Endothelial cell of umbilical vein (primary cell): ENCODE measurements around the gene CLDN2.

Source experiments
- FOS ChIP-seq: IDR thresholded peaks from 2 replicates; pipeline ENCODE4 v1.6.1; 2011; ENCODE audit warnings: mild to moderate bottlenecking, low read length, moderate library complexity, borderline replicate concordance; ENCODE audit not compliant: insufficient read depth
- MYC ChIP-seq: IDR thresholded peaks from one replicate; pipeline ENCODE4 v1.6.1; 2011; ENCODE audit warnings: mild to moderate bottlenecking, low read depth, low read length
- POLR2A ChIP-seq: IDR thresholded peaks from 2 replicates; pipeline ENCODE4 v1.6.1; 2012; ENCODE audit warnings: low read depth, mild to moderate bottlenecking, control low read depth, low read length
- POLR2AphosphoS5 ChIP-seq: IDR thresholded peaks from 2 replicates; pipeline ENCODE4 v1.6.1; 2012; ENCODE audit warnings: low read depth, mild to moderate bottlenecking, control low read depth, low read length, moderate library complexity; ENCODE audit not compliant: insufficient read depth
- TF ChIP-seq, protein P1 (sequence below), 2 donors: IDR thresholded peaks; 1 replicate in 1 of 2; 2 replicates in 1 of 2; pipeline ENCODE4 v1.5.1; 2011; ENCODE audit warnings: low read length in 2 of 2, mild to moderate bottlenecking in 2 of 2, moderate library complexity in 2 of 2, control low read depth in 1 of 2, inconsistent platforms in 1 of 2, low read depth in 1 of 2; ENCODE audit not compliant: insufficient read depth in 1 of 2; ENCODE audit errors: extremely low read depth in 1 of 2

DNA sequence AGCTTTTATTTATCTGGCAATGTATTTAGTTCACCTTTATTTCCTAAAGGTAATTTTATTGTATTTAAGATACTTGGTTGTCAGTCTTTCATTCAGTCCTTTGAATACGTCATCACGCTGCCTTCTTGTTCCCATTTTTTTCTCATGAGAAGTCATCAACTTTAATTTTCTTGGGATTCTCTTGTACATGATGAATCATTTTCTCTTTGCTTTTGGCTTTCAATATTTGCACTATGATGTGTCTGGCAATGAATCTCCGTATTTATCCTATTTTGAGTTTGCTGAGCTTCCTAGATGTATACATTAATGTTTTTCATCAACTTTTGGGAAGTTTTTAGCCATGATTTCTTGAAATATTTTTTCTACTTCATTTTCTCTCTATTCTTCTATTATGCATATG lies 28.4 kb downstream of the CLDN2 start:
- no peak for TF ChIP-seq POLR2A
- TF ChIP-seq FOS, result no peak
- TF ChIP-seq, protein P1, sequence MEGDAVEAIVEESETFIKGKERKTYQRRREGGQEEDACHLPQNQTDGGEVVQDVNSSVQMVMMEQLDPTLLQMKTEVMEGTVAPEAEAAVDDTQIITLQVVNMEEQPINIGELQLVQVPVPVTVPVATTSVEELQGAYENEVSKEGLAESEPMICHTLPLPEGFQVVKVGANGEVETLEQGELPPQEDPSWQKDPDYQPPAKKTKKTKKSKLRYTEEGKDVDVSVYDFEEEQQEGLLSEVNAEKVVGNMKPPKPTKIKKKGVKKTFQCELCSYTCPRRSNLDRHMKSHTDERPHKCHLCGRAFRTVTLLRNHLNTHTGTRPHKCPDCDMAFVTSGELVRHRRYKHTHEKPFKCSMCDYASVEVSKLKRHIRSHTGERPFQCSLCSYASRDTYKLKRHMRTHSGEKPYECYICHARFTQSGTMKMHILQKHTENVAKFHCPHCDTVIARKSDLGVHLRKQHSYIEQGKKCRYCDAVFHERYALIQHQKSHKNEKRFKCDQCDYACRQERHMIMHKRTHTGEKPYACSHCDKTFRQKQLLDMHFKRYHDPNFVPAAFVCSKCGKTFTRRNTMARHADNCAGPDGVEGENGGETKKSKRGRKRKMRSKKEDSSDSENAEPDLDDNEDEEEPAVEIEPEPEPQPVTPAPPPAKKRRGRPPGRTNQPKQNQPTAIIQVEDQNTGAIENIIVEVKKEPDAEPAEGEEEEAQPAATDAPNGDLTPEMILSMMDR (IDR thresholded peaks at IDR 0.05; ENCODE audit: extremely low read depth in 1 of 2, insufficient read depth in 1 of 2, low read depth in 1 of 2, low read length in 2 of 2), result no peak
- no peak for TF ChIP-seq POLR2AphosphoS5
- no peak for TF ChIP-seq MYC
